H9 (cell line): ENCODE data around the gene KIF5A. TPM values are rescaled to one million over a fixed set of nuclear protein-coding genes. Genes with fewer than 3 reads are reported as not detected.

ENCODE experiments used
- DNase-seq: peaks from one replicate; pipeline ENCODE4 v3.0.0-alpha.2; 2017
- H2AFZ ChIP-seq: one replicate; pipeline ENCODE4 v1.6.1; 2013; ENCODE audit warnings: mild to moderate bottlenecking, low read length, control low read depth, moderate library complexity
- H2AK5ac ChIP-seq: 2 replicates; pipeline ENCODE4 v1.6.1; 2013; ENCODE audit warnings: low read length, control low read depth, mixed read lengths; ENCODE audit not compliant: insufficient read length
- H2BK120ac ChIP-seq: one replicate; pipeline ENCODE4 v1.6.1; 2013; ENCODE audit warnings: low read depth, mild to moderate bottlenecking, low read length, control low read depth, inconsistent platforms; ENCODE audit not compliant: poor library complexity, severe bottlenecking
- H2BK12ac ChIP-seq: 2 replicates; pipeline ENCODE4 v1.6.1; 2013; ENCODE audit warnings: low read length, control low read depth, mixed read lengths, low read depth; ENCODE audit not compliant: insufficient read length
- H2BK15ac ChIP-seq: 2 replicates; pipeline ENCODE4 v1.6.1; 2013; ENCODE audit warnings: low read depth, low read length, control low read depth
- H2BK20ac ChIP-seq: one replicate; pipeline ENCODE4 v1.6.1; 2013; ENCODE audit warnings: low read depth, mild to moderate bottlenecking, low read length, control low read depth, inconsistent platforms; ENCODE audit not compliant: poor library complexity, severe bottlenecking
- H2BK5ac ChIP-seq: 2 replicates; pipeline ENCODE4 v1.6.1; 2013; ENCODE audit warnings: low read length, control low read depth, mixed read lengths; ENCODE audit not compliant: insufficient read length
- H3K14ac ChIP-seq: 2 replicates; pipeline ENCODE4 v1.6.1; 2013; ENCODE audit warnings: low read length, control low read depth; ENCODE audit not compliant: insufficient read depth
- H3K18ac ChIP-seq: 2 replicates; pipeline ENCODE4 v1.6.1; 2013; ENCODE audit warnings: low read depth, mild to moderate bottlenecking, mixed read lengths, low read length, control low read depth; ENCODE audit not compliant: insufficient read length
- H3K23ac ChIP-seq: 2 replicates; pipeline ENCODE4 v1.6.1; 2013; ENCODE audit warnings: low read length, control low read depth, mixed read lengths, low read depth; ENCODE audit not compliant: insufficient read length
- H3K23me2 ChIP-seq: 2 replicates; pipeline ENCODE4 v1.6.1; 2013; ENCODE audit warnings: low read depth, mild to moderate bottlenecking, mixed read lengths, low read length, control low read depth; ENCODE audit not compliant: insufficient read length, poor library complexity, severe bottlenecking
- H3K27ac ChIP-seq: 2 replicates; pipeline ENCODE4 v1.5.1; 2013; ENCODE audit warnings: low read length, control low read depth, mixed read lengths, low read depth; ENCODE audit not compliant: insufficient read length
- H3K27me3 ChIP-seq: 2 replicates; pipeline ENCODE4 v1.6.1; 2013; ENCODE audit warnings: low read length, control low read depth, inconsistent platforms; ENCODE audit not compliant: insufficient read depth
- H3K4ac ChIP-seq: 2 replicates; pipeline ENCODE4 v1.6.1; 2013; ENCODE audit warnings: low read depth, mild to moderate bottlenecking, control low read depth, inconsistent platforms, low read length, moderate library complexity
- H3K4me1 ChIP-seq: 2 replicates; pipeline ENCODE4 v1.6.1; 2013; ENCODE audit warnings: low read length, control low read depth, inconsistent platforms; ENCODE audit not compliant: insufficient read depth
- H3K4me2 ChIP-seq: 2 replicates; pipeline ENCODE4 v1.6.1; 2013; ENCODE audit warnings: low read length, control low read depth, mixed read lengths; ENCODE audit not compliant: insufficient read length, insufficient read depth
- H3K56ac ChIP-seq: 2 replicates; pipeline ENCODE4 v1.6.1; 2013; ENCODE audit warnings: low read depth, mild to moderate bottlenecking, mixed read lengths, low read length, control low read depth; ENCODE audit not compliant: insufficient read length
- H3K79me1 ChIP-seq: 2 replicates; pipeline ENCODE4 v1.6.1; 2013; ENCODE audit warnings: low read depth, mild to moderate bottlenecking, moderate library complexity, low read length, control low read depth, inconsistent platforms; ENCODE audit not compliant: insufficient read depth, poor library complexity, severe bottlenecking
- H3K79me2 ChIP-seq: 2 replicates; pipeline ENCODE4 v1.6.1; 2013; ENCODE audit warnings: low read length, control low read depth, inconsistent platforms; ENCODE audit not compliant: insufficient read depth
- H3K9ac ChIP-seq: 2 replicates; pipeline ENCODE4 v1.6.1; 2013; ENCODE audit warnings: low read length, control low read depth, mixed read lengths; ENCODE audit not compliant: insufficient read length; ENCODE audit errors: extremely low read depth
- H3K9me3 ChIP-seq: one replicate; pipeline ENCODE4 v1.6.1; 2013; ENCODE audit warnings: low read depth, low read length, inconsistent platforms; ENCODE audit not compliant: control insufficient read depth
- H3T11ph ChIP-seq: one replicate; pipeline ENCODE4 v1.6.1; 2013; ENCODE audit warnings: mild to moderate bottlenecking, low read length, control low read depth, inconsistent platforms
- H4K20me1 ChIP-seq: one replicate; pipeline ENCODE4 v1.6.1; 2013; ENCODE audit not compliant: control insufficient read depth, insufficient read length, insufficient read depth
- H4K5ac ChIP-seq: 2 replicates; pipeline ENCODE4 v1.6.1; 2013; ENCODE audit warnings: low read depth, mild to moderate bottlenecking, mixed read lengths, low read length, control low read depth; ENCODE audit not compliant: insufficient read length
- H4K8ac ChIP-seq: replicated peaks from 2 replicates; pipeline ENCODE4 v1.6.1; 2013; ENCODE audit warnings: low read length, control low read depth, mixed read lengths, low read depth; ENCODE audit not compliant: insufficient read length
- H4K91ac ChIP-seq: 2 replicates; pipeline ENCODE4 v1.6.1; 2013; ENCODE audit warnings: low read depth, mild to moderate bottlenecking, moderate library complexity, mixed read lengths, low read length, control low read depth; ENCODE audit not compliant: insufficient read length
- H3K27ac Mint-ChIP-seq, 3 experiments: 2 replicates in 2 of 3; 3 replicates in 1 of 3; pipeline ENCODE4 v1.8.0; 2020 to 2021; ENCODE audit warnings: mixed read lengths in 3 of 3, mild to moderate bottlenecking in 1 of 3, moderate library complexity in 1 of 3
- H3K27me3 Mint-ChIP-seq: 2 replicates; pipeline ENCODE4 v1.8.0; 2021; ENCODE audit warnings: low read depth, mild to moderate bottlenecking, moderate library complexity, mixed read lengths
- H3K36me3 Mint-ChIP-seq, 3 experiments: 2 replicates in 2 of 3; 3 replicates in 1 of 3; pipeline ENCODE4 v1.8.0; 2020 to 2021; ENCODE audit warnings: low read depth in 3 of 3, mixed read lengths in 3 of 3; ENCODE audit not compliant: insufficient read depth in 1 of 3
- H3K4me1 Mint-ChIP-seq, 2 experiments: 2 replicates each; pipeline ENCODE4 v1.8.0; 2020; ENCODE audit warnings: mixed read lengths in 2 of 2
- H3K4me3 Mint-ChIP-seq, 2 experiments: 2 replicates in 1 of 2; 3 replicates in 1 of 2; pipeline ENCODE4 v1.8.0; 2020 to 2021; ENCODE audit warnings: mild to moderate bottlenecking in 2 of 2, mixed read lengths in 2 of 2, moderate library complexity in 1 of 2
- H3K9me3 Mint-ChIP-seq, 2 experiments: 2 replicates in 1 of 2; 3 replicates in 1 of 2; pipeline ENCODE4 v1.8.0; 2020; ENCODE audit warnings: mild to moderate bottlenecking in 2 of 2, mixed read lengths in 2 of 2, moderate library complexity in 1 of 2
- CTCF ChIP-seq: fragments of 200-600 bp; sonication (generic); conservative IDR thresholded peaks from 3 replicates; pipeline ENCODE4 v1.8.0; 2021; ENCODE audit warnings: antibody characterized with exemption, mild to moderate bottlenecking
- WGBS: extraction: QIAGEN DNeasy Blood & Tissue Kit; methylation state at CpG from one replicate; pipeline ENCODE4 v1.1.7; 2013; ENCODE audit warnings: missing lambda C conversion rate, low lambda C conversion rate, mixed read lengths; ENCODE audit not compliant: insufficient read length; ENCODE audit errors: extremely low coverage; 5-methylcytosine and 5-hydroxymethylcytosine counted together
- total RNA-seq: library from RNA; stranded (reverse); gene quantifications from 2 replicates; pipeline ENCODE4 v1.2.1, GENCODE V29; 2021

Gene KIF5A
- total RNA-seq, 1 experiment from 2014 or later: 18.5 TPM

- H3K9me3 Mint-ChIP-seq: no peaks in the 10 kb centered on the region
- H3K23ac ChIP-seq: no peak overlapping the region
- no peak overlapping the region for H3K9ac ChIP-seq
- no peak overlapping the region for H2BK20ac ChIP-seq
- no peak overlapping the region for H3K14ac ChIP-seq
- no peaks in the 10 kb centered on the region for H3K9me3 ChIP-seq
- H3K79me2 ChIP-seq: no peaks in the 10 kb centered on the region; the same call in 1 of the 2 replicates
- H3K27ac ChIP-seq: no peak overlapping the region
- no peak overlapping the region for H3K18ac ChIP-seq
- H3K36me3 Mint-ChIP-seq: peaks cover 5 to 49% (median 41%) of the 10 kb centered on the region in 3 experiments
- no peak overlapping the region for H3K4me3 Mint-ChIP-seq
- H4K20me1 ChIP-seq: no peaks in the 10 kb centered on the region
- no peak for DNase-seq
- H2BK5ac ChIP-seq: no peak overlapping the region
- peaks cover 14% of the 10 kb centered on the region for H3K79me1 ChIP-seq
- H3K4me1 Mint-ChIP-seq: peaks cover 14 to 20% of the 10 kb centered on the region in 2 experiments
- no peak overlapping the region for H3K27ac Mint-ChIP-seq
- peaks cover 6% of the 10 kb centered on the region for H3K23me2 ChIP-seq
- H2BK15ac ChIP-seq: no peak overlapping the region
- H2AFZ ChIP-seq: no peak overlapping the region
- no peak overlapping the region for H3K4ac ChIP-seq
- no peak overlapping the region for H4K91ac ChIP-seq
- no peaks in the 10 kb centered on the region for H3K27me3 Mint-ChIP-seq
- H2BK12ac ChIP-seq: no peak overlapping the region
- no peak overlapping the region for H3K56ac ChIP-seq
- TF ChIP-seq CTCF: no peak
- H3K4me2 ChIP-seq: no peak overlapping the region
- H4K5ac ChIP-seq: no peak overlapping the region
- H3T11ph ChIP-seq: no peak overlapping the region
- peaks cover 7% of the 10 kb centered on the region for H3K4me1 ChIP-seq
- no peak overlapping the region for H4K8ac ChIP-seq
- no CpG with 5 or more reads among the region's 2 CpGs for WGBS
- H2AK5ac ChIP-seq: no peak overlapping the region
- H3K27me3 ChIP-seq: no peaks in the 10 kb centered on the region
- no peak overlapping the region for H2BK120ac ChIP-seq
Measured at GRCh38 chr12:57541717-57542116, 8.1 kb upstream of the KIF5A start.
